HepG2 (cell line): Measurements from ENCODE around the gene MCAT. TPM values are rescaled to one million over a fixed set of nuclear protein-coding genes. Genes with fewer than 3 reads are reported as not detected.

Experiments
- ATAC-seq: fragments of 200-7000 bp; cut with Tn5 transposase; 3 replicates; pipeline ENCODE4 v1.9.1; 2020; ENCODE audit warnings: mild to moderate bottlenecking, moderate library complexity
- BruUV-seq: library from RNA; stranded (reverse); fragments of 400-500 nt; replicated peaks from 2 replicates; lab custom pipeline; 2021; lab: Mats Ljungman, UMichigan
- CTCF ChIA-PET: fragments of 300-600 bp; formaldehyde crosslinking; extraction: SDS; loops from one replicate; lab custom pipeline; 2021; ENCODE audit warnings: low total read pairs, inconsistent platforms, low intra/inter-chr PET ratio; lab: Yijun Ruan, JAX
- POLR2A ChIA-PET: fragments of 350-600 bp; sonication (Branson Sonifier 250); formaldehyde crosslinking; loops from one replicate; lab custom pipeline; 2020; ENCODE audit warnings: antibody characterized with exemption, inconsistent platforms; lab: Yijun Ruan, JAX
- DNase-seq: peaks from one replicate; pipeline ENCODE4 v3.0.0-alpha.2; 2015; ENCODE audit warnings: low spot score
- FAIRE-seq: peaks from 3 replicates; lab custom pipeline; 2011; peaks lifted over from hg19 to GRCh38; lab: Jason Lieb, UNC
- H2AFZ ChIP-seq: one replicate; pipeline ENCODE4 v1.6.1; 2011; ENCODE audit warnings: low read length, inconsistent platforms
- H3K27ac ChIP-seq: fragments of 300-600 bp; 3 replicates; pipeline ENCODE4 v1.8.0; 2011; ENCODE audit warnings: mixed run types, mild to moderate bottlenecking, mixed read lengths, low read length, inconsistent platforms; ENCODE audit not compliant: insufficient read depth; ENCODE audit errors: extremely low read length
- H3K27me3 ChIP-seq, 2 experiments: fragments of 200-600 bp in 1 of 2; 2 replicates in 1 of 2; 3 replicates in 1 of 2; pipeline versions ENCODE4 v1.6.0 to v1.8.0; 2011; ENCODE audit warnings: low read length in 2 of 2, mild to moderate bottlenecking in 2 of 2, moderate library complexity in 2 of 2, inconsistent platforms in 1 of 2; ENCODE audit not compliant: insufficient read depth in 2 of 2, control insufficient read depth in 1 of 2
- H3K36me3 ChIP-seq, 2 experiments: fragments of 200-600 bp in 1 of 2; replicated peaks in 1 of 2; 2 replicates in 1 of 2; 3 replicates in 1 of 2; pipeline versions ENCODE4 v1.5.1 to v1.8.0; 2011; ENCODE audit warnings: low read length in 2 of 2, inconsistent platforms in 1 of 2; ENCODE audit not compliant: insufficient read depth in 2 of 2, control insufficient read depth in 1 of 2
- H3K4me1 ChIP-seq: 2 replicates; pipeline ENCODE4 v1.5.1; 2012; ENCODE audit warnings: low read length, inconsistent platforms; ENCODE audit not compliant: insufficient read depth
- H3K4me2 ChIP-seq: 2 replicates; pipeline ENCODE4 v1.6.0; 2011; ENCODE audit warnings: low read depth, low read length, inconsistent platforms
- H3K4me3 ChIP-seq, 3 experiments: fragments of 200-600 bp in 1 of 3; sonication (generic), shearing (Covaris generic) in 1 of 3; replicated peaks in 1 of 3; 2 replicates each; pipeline ENCODE4 v1.5.1; 2011 to 2016; ENCODE audit warnings: low read length in 3 of 3, inconsistent platforms in 2 of 3, low read depth in 2 of 3, mild to moderate bottlenecking in 2 of 3, control low read depth in 1 of 3, mixed read lengths in 1 of 3; ENCODE audit not compliant: insufficient read depth in 1 of 3
- H3K79me2 ChIP-seq: one replicate; pipeline ENCODE4 v1.6.1; 2011; ENCODE audit warnings: low read length, inconsistent platforms; ENCODE audit not compliant: insufficient read depth
- H3K9ac ChIP-seq: 2 replicates; pipeline ENCODE4 v1.6.0; 2011; ENCODE audit warnings: mild to moderate bottlenecking, low read depth, low read length, inconsistent platforms; ENCODE audit not compliant: insufficient read depth
- H3K9me3 ChIP-seq: 2 replicates; pipeline ENCODE4 v1.5.1; 2012; ENCODE audit warnings: mild to moderate bottlenecking, low read length
- H4K20me1 ChIP-seq: 2 replicates; pipeline ENCODE4 v1.6.0; 2011; ENCODE audit warnings: inconsistent platforms, mild to moderate bottlenecking, low read length, moderate library complexity; ENCODE audit not compliant: insufficient read depth
- ADNP ChIP-seq: sonication (generic); formaldehyde crosslinking; IDR thresholded peaks from 2 replicates; pipeline ENCODE4 v1.4.0; 2020; ENCODE audit warnings: missing genetic modification reagents
- ZBTB42 ChIP-seq: sonication (generic); formaldehyde crosslinking; IDR thresholded peaks from 2 replicates; pipeline ENCODE4 v1.5.0; 2020; ENCODE audit warnings: mild to moderate bottlenecking, missing genetic modification reagents
- ZMYM2 ChIP-seq: sonication (generic); formaldehyde crosslinking; IDR thresholded peaks from 2 replicates; pipeline ENCODE4 v1.8.0; 2022; ENCODE audit warnings: mild to moderate bottlenecking, missing genetic modification reagents
- WGBS: methylation state at CpG from one replicate; pipeline ENCODE4 v1.1.6; 2017; ENCODE audit warnings: low lambda C conversion rate; 5-methylcytosine and 5-hydroxymethylcytosine counted together
- in situ Hi-C: cut with HindIII; loops from 2 replicates; pipeline ENCODE4 v1.10.0; 2017; ENCODE audit warnings: low pct_unique_long_range_greater_than_20kb; ENCODE audit not compliant: extremely low pct_ligation_motif_present
- intact Hi-C: fragments of 100-400 bp; cut with micrococcal nuclease; formaldehyde crosslinking; loops from one replicate; pipeline ENCODE4 v1.10.0; 2022; ENCODE audit not compliant: unreplicated experiment
- polyA plus RNA-seq, 8 experiments: library from polyadenylated mRNA; depleted of rRNA in 3 of 8; stranded (reverse) in 7 of 8; unstranded in 1 of 8; fragments of >200 nt; fragmentation: Illumina TruSeq in 4 of 8; extraction: Trizol in 4 of 8; gene quantifications; 2 replicates each; pipeline versions ENCODE4 v1.2.1 to v1.2.3, GENCODE V29; 2011 to 2016; ENCODE audit warnings: low read depth in 4 of 8, missing spikeins in 1 of 8, mixed read lengths in 1 of 8; ENCODE audit not compliant: insufficient read depth in 1 of 8
- total RNA-seq, 5 experiments: library from RNA; depleted of rRNA; stranded (reverse); fragments of >200 nt; fragmentation: Illumina TruSeq; extraction: Trizol; gene quantifications; 2 replicates each; pipeline ENCODE4 v1.2.3, GENCODE V29; 2016; ENCODE audit warnings: low read depth in 1 of 5
- TF ChIP-seq, protein P1 (sequence below): sonication (generic); formaldehyde crosslinking; IDR thresholded peaks from 2 replicates; pipeline ENCODE4 v1.4.0; 2020; ENCODE audit warnings: missing genetic modification reagents, borderline replicate concordance

MCAT gene
- total and polyA plus RNA-seq, 2 of the 13 experiments (the other 11 are each of a cell fraction or from before 2014, with no cell fraction given) = 9.3 to 16.7 TPM

DNA sequence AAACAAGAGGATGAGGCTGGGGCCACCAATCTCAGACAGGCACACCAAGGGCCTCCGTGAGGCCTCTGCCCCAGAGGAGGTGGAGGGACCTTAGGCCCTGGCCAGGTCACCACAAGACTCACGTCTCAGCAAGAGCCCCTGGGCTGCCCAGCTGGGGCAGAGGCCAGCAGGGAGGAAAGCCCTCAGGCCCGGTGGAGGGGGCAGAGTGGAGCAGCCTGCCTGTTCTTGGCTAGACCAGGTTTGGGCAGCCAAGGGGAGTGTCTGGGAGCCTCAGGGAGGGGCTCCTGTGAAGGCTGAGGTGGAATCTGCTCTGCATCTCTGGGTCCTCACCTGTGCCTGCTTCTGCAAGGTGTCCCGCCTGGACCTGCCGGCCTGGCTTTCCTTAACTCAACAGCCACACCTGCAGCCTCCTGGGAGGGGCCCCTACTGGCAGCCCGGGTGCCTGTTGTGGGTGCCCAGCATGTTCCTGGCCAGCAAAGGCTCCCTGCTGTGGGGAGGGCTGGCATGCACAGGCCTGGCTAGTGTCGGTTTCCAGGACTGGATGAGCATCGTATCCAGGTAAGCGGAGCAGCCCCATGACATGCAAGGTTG lies 31.8 kb upstream of the MCAT start:
- 100% methylated on average over 1 of the region's 9 CpGs for WGBS
- H3K4me3 ChIP-seq = no peak overlapping the region
- CTCF ChIA-PET = no interaction called here
- no peaks in the 10 kb centered on the region for H4K20me1 ChIP-seq
- BruUV-seq = no TSS peak
- H2AFZ ChIP-seq = no peak overlapping the region
- intact Hi-C loops = no loop called here
- H3K4me1 ChIP-seq = no peaks in the 10 kb centered on the region
- ATAC-seq (no peak), DNase-seq (no peak), FAIRE-seq (no peak)
- POLR2A ChIA-PET = no interaction called here
- in situ Hi-C loops = no loop called here
- TF ChIP-seq, protein P1, sequence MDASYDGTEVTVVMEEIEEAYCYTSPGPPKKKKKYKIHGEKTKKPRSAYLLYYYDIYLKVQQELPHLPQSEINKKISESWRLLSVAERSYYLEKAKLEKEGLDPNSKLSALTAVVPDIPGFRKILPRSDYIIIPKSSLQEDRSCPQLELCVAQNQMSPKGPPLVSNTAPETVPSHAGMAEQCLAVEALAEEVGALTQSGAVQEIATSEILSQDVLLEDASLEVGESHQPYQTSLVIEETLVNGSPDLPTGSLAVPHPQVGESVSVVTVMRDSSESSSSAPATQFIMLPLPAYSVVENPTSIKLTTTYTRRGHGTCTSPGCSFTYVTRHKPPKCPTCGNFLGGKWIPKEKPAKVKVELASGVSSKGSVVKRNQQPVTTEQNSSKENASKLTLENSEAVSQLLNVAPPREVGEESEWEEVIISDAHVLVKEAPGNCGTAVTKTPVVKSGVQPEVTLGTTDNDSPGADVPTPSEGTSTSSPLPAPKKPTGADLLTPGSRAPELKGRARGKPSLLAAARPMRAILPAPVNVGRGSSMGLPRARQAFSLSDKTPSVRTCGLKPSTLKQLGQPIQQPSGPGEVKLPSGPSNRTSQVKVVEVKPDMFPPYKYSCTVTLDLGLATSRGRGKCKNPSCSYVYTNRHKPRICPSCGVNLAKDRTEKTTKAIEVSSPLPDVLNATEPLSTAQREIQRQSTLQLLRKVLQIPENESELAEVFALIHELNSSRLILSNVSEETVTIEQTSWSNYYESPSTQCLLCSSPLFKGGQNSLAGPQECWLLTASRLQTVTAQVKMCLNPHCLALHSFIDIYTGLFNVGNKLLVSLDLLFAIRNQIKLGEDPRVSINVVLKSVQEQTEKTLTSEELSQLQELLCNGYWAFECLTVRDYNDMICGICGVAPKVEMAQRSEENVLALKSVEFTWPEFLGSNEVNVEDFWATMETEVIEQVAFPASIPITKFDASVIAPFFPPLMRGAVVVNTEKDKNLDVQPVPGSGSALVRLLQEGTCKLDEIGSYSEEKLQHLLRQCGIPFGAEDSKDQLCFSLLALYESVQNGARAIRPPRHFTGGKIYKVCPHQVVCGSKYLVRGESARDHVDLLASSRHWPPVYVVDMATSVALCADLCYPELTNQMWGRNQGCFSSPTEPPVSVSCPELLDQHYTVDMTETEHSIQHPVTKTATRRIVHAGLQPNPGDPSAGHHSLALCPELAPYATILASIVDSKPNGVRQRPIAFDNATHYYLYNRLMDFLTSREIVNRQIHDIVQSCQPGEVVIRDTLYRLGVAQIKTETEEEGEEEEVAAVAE (CRISPR knock-in tag) = no peak
- TF ChIP-seq ZBTB42 (CRISPR knock-in tag) = no peak
- TF ChIP-seq ADNP (CRISPR knock-in tag) = no peak
- TF ChIP-seq ZMYM2 (CRISPR knock-in tag) = no peak
- no peaks in the 10 kb centered on the region for H3K9me3 ChIP-seq
- H3K4me2 ChIP-seq = no peak overlapping the region
- no peak overlapping the region for H3K27ac ChIP-seq
- peaks cover 21 to 50% of the 10 kb centered on the region in 2 experiments; a peak in 4 of 5 replicates for H3K36me3 ChIP-seq
- H3K9ac ChIP-seq = no peak overlapping the region
- no peaks in the 10 kb centered on the region for H3K79me2 ChIP-seq
- no peaks in the 10 kb centered on the region for H3K27me3 ChIP-seq
